Omental fat pad (tissue), 4 donors: ENCODE data around the gene CUEDC2. TPM values are rescaled to one million over a fixed set of nuclear protein-coding genes. Genes with fewer than 3 reads are reported as not detected.

ENCODE experiments used
- ATAC-seq: fragments of 150-250 bp; one replicate; pipeline ENCODE4 v1.9.1; 2016; ENCODE audit warnings: mild to moderate bottlenecking, moderate library complexity; ENCODE audit not compliant: low FRiP score
- DNase-seq: peaks from one replicate; pipeline ENCODE4 v3.0.0-alpha.2; 2019; ENCODE audit warnings: low spot score
- CTCF ChIP-seq, 3 donors: fragments of 450-650 bp; IDR thresholded peaks; one replicate each; pipeline ENCODE4 v1.5.1; 2016 to 2017; ENCODE audit warnings: antibody characterized with exemption in 3 of 3, mild to moderate bottlenecking in 3 of 3, moderate library complexity in 2 of 3
- total RNA-seq, 4 donors: library from RNA; depleted of rRNA; stranded (reverse); fragments of >200 nt; gene quantifications; one replicate each; pipeline ENCODE4 v1.1.0, GENCODE V29; 2016

CUEDC2 gene
- total RNA-seq, 4 donors from 2014 or later: 41.1 to 51.6 (median 47.2) TPM

DNA sequence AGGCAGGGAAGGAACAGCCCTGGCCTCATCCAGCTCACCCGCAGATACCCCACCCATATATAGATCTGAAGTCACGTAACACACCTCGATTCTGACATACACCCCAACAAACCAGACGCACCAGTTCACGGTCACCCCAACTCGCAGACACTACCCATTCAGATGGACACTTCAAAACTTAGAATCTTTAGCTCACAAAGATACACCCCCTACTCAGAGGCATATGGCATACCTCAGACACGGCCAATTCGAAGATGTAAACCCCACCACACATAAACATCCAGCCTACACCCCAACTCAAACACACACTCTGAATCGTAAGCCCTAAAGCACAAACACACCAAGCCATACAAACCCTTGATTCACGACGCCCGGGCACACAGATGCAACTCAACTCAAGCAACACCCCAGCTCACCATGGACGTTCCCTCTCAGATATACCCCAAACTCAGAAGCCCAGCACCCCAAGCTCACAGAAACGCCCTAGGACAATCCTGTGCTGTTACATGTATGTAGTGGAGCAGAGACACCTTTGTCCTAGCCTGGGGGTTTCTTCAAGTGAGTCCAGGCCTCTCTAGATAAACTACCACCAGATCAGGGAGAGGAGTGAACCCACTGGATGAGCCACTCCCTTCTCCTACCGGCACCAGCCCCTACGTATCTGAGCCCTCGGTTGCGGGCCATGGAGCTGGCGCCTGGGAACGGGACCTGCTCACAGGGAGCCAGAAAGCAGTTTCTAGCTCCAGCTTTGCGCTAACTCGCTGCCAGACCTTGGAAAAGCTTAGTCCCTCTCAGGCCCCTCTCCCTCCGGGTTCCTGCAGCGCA lies 22.6 kb downstream of the CUEDC2 start:
- ATAC-seq (no peak), DNase-seq (no peak)
- TF ChIP-seq CTCF (IDR thresholded peaks at IDR 0.05): no peak

DNA sequence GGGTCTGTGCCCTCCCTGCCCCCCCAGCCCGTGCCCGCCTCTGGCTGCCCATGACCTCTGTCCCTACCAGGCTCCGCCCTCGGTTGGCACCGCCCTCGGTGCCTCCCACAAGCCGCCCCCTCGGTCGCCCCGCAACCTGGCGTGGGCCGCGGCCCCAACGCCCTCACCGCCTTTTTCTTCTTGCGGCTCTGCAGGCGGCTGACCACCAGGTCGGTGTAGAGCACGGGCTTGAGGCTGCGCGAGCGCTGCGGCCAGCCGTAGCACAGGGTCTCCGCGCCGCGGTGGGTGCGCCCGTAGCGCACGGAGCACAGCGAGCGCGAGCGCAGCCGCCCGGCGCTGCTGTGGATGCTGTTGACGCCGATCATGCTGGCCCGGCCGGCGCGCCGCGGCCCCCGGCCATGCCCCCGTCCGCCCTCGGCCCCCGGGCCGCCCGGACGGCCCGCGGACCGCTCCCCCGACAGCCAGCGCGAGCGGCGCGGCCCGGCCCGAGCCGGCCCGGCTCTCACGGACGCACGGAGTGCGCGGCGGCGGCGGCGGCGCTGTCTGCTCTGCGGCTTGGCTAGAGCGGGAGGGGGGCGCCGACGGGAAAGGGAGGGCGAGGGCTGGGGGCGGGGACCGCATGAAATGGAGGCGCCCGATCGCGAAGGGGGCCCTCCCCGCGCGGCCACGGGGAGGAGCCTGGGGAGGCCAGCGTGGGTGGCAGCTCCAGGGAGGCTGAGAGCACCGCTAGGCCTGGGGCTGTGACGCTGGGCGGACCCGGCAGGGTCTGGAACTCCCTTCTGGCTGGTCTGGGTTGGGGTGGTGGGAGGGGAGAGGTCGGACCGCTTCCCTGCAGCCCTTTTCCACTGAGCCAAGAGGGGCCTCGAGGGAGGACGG lies 23.4 kb downstream of the CUEDC2 start:
- TF ChIP-seq CTCF (IDR thresholded peaks at IDR 0.05): no peak
- DNase-seq (no peak), ATAC-seq (peak; percentile 73)

- no peak for DNase-seq
- no peak for TF ChIP-seq CTCF (IDR thresholded peaks at IDR 0.05)
- ATAC-seq: no peak
Observed at GRCh38 chr10:102408131-102408727, 24.1 kb downstream of the CUEDC2 start.

- TF ChIP-seq CTCF (IDR thresholded peaks at IDR 0.05): no peak
- ATAC-seq: no peak
Observed at GRCh38 chr10:102407425-102408130, 24.8 kb downstream of the CUEDC2 start.

DNA sequence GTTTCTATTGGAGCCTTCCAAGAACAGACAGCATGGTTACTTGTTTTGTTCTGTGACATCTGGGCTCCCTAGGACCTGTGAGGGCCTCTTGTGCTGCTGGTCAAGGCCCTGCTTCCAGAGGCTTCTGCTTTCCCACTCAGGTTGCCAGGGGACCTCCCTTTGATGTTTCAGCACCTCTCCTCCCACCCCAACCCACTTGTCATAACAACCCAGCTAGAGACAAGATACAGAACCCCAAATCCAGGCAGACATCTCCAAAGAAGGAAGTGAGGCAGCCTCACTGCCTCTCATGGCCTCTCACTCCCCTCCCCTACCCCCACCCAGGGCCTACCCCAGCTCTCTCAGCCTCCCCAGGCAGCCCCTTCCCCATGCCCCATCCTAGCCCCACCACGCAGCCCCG lies 25.6 kb downstream of the CUEDC2 start:
- no peak for DNase-seq
- TF ChIP-seq CTCF (IDR thresholded peaks at IDR 0.05): no peak

More at GRCh38 chr10:102407425-102408130, 24.8 kb downstream of the CUEDC2 start:
- DNase-seq: no peak

GRCh38 chr10:102405632-102406031 lies 26.7 kb downstream of the CUEDC2 start:
- TF ChIP-seq CTCF (IDR thresholded peaks at IDR 0.05): no peak
- no peak for DNase-seq
- ATAC-seq: no peak

More for the DNA sequence above, 25.6 kb downstream of the CUEDC2 start:
- ATAC-seq: no peak
